GM23248 (cell line): ENCODE results near the gene OR4F15. TPM values are rescaled to one million over a fixed set of nuclear protein-coding genes. Genes with fewer than 3 reads are reported as not detected.
A peak's percentile ranks its signal among the peaks of the same experiment; 100 is the strongest.

Experiments
- DNase-seq: peaks from one replicate; pipeline ENCODE4 v3.0.0-alpha.2; 2015
- H2AFZ ChIP-seq: fragments of 200-600 bp; sonication (generic); 2 replicates; pipeline ENCODE4 v1.6.1; 2016; ENCODE audit warnings: antibody characterized with exemption
- H3F3A ChIP-seq: fragments of 200-600 bp; sonication (generic); 2 replicates; pipeline ENCODE4 v1.6.1; 2016; ENCODE audit warnings: mild to moderate bottlenecking, antibody characterized with exemption, mixed run types; ENCODE audit not compliant: insufficient read depth
- H3K27ac ChIP-seq: fragments of 200-600 bp; sonication (generic); 2 replicates; pipeline ENCODE4 v1.5.1; 2016; ENCODE audit warnings: mild to moderate bottlenecking
- H3K27me3 ChIP-seq: fragments of 200-600 bp; sonication (generic); replicated peaks from 2 replicates; pipeline ENCODE4 v1.6.1; 2016; ENCODE audit warnings: mild to moderate bottlenecking; ENCODE audit not compliant: insufficient read depth
- H3K36me3 ChIP-seq: fragments of 200-600 bp; sonication (generic); 2 replicates; pipeline ENCODE4 v1.6.1; 2016; ENCODE audit warnings: low read depth, mild to moderate bottlenecking
- H3K4me1 ChIP-seq: fragments of 200-600 bp; sonication (generic); 2 replicates; pipeline ENCODE4 v1.6.1; 2016; ENCODE audit warnings: mild to moderate bottlenecking; ENCODE audit not compliant: insufficient read depth
- H3K4me2 ChIP-seq: fragments of 200-600 bp; sonication (generic); one replicate; pipeline ENCODE4 v1.6.1; 2016; ENCODE audit warnings: mild to moderate bottlenecking; ENCODE audit not compliant: unreplicated experiment
- H3K4me3 ChIP-seq: fragments of 200-600 bp; sonication (generic); 2 replicates; pipeline ENCODE4 v1.5.1; 2016; ENCODE audit warnings: mild to moderate bottlenecking
- H3K79me2 ChIP-seq: fragments of 200-600 bp; sonication (generic); 2 replicates; pipeline ENCODE4 v1.6.1; 2016; ENCODE audit warnings: mild to moderate bottlenecking; ENCODE audit not compliant: insufficient read depth
- H3K9ac ChIP-seq: fragments of 200-600 bp; sonication (generic); 2 replicates; pipeline ENCODE4 v1.6.1; 2016; ENCODE audit warnings: mild to moderate bottlenecking
- H3K9me2 ChIP-seq: fragments of 200-600 bp; sonication (generic); 2 replicates; pipeline ENCODE4 v1.6.1; 2016; ENCODE audit warnings: mixed run types, mild to moderate bottlenecking, moderate library complexity; ENCODE audit not compliant: insufficient read depth
- H3K9me3 ChIP-seq: fragments of 200-600 bp; sonication (generic); one replicate; pipeline ENCODE4 v1.6.1; 2017; ENCODE audit warnings: low read depth
- H4K20me1 ChIP-seq: fragments of 200-600 bp; sonication (generic); 2 replicates; pipeline ENCODE4 v1.6.0; 2016; ENCODE audit not compliant: insufficient read depth
- EZH2 ChIP-seq: fragments of 200-600 bp; sonication (generic); IDR thresholded peaks from 2 replicates; pipeline ENCODE4 v1.6.1; 2018; ENCODE audit warnings: antibody characterized with exemption, mild to moderate bottlenecking; ENCODE audit not compliant: insufficient read depth, poor library complexity, severe bottlenecking
- EZH2phosphoT487 ChIP-seq: fragments of 200-600 bp; sonication (generic); IDR thresholded peaks from 2 replicates; pipeline ENCODE4 v1.6.1; 2018; ENCODE audit warnings: antibody characterized with exemption, moderate library complexity, mild to moderate bottlenecking, low read depth; ENCODE audit not compliant: insufficient read depth
- WGBS, 2 experiments: methylation state at CpG; one replicate each; pipeline ENCODE4 v1.1.6; 2015 to 2017; ENCODE audit warnings: low lambda C conversion rate in 2 of 2, low coverage in 1 of 2; ENCODE audit errors: missing lambda C conversion rate in 2 of 2; 5-methylcytosine and 5-hydroxymethylcytosine counted together
- in situ Hi-C: fragments of 300-500 bp; cut with MboI; formaldehyde crosslinking; loops from 2 replicates; pipeline ENCODE4 v1.15.0; 2020
- polyA plus RNA-seq: library from polyadenylated mRNA; unstranded; fragments of >200 nt; fragmentation: Nextera tagmentation; extraction: Ambion mirVana; gene quantifications from 2 replicates; pipeline ENCODE4 v1.2.1, GENCODE V29; 2016
- total RNA-seq: library from RNA; depleted of rRNA; stranded (reverse); fragments of >200 nt; shearing (Covaris generic); gene quantifications from 2 replicates; pipeline ENCODE4 v1.2.3, GENCODE V29; 2014

The OR4F15 gene
- total and polyA plus RNA-seq, 2 experiments from 2014 or later: not detected

DNA sequence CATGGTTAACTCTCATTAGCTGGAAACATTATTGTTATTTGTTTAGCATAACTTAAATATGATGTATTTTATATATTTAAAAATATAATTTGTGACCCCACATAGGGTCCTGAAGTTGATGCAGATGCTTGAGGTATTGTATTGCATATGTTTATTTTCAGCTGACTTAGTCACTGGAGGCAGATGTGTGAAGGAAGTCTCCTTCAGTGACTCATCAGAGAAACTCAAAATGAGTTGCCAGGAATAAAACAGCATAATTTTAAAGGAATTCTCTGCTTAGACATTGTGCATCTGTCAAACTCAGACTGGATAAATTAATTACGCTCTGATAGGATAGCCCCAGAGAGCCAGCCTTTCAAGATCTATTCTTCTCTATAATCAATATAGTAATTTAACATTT is 16.5 kb upstream of the OR4F15 start:
- peak overlapping the region; percentile 19 for H3K4me2 ChIP-seq
- no peaks in the 10 kb centered on the region for H3F3A ChIP-seq
- no peak overlapping the region for H3K27ac ChIP-seq
- H4K20me1 ChIP-seq: no peaks in the 10 kb centered on the region
- H2AFZ ChIP-seq: no peak overlapping the region
- WGBS, 2 experiments: 5 to 17% methylated on average over 1 of the region's 1 CpG
- H3K36me3 ChIP-seq: no peaks in the 10 kb centered on the region
- H3K9me3 ChIP-seq: no peaks in the 10 kb centered on the region
- TF ChIP-seq EZH2phosphoT487: no peak
- TF ChIP-seq EZH2: no peak
- H3K27me3 ChIP-seq: no peaks in the 10 kb centered on the region
- H3K4me3 ChIP-seq: no peak overlapping the region
- H3K79me2 ChIP-seq: no peaks in the 10 kb centered on the region
- peaks cover 9% of the 10 kb centered on the region for H3K4me1 ChIP-seq
- DNase-seq: peak; percentile 83
- in situ Hi-C loops: no loop called here
- no peak overlapping the region for H3K9ac ChIP-seq
- no peaks in the 10 kb centered on the region for H3K9me2 ChIP-seq

DNA sequence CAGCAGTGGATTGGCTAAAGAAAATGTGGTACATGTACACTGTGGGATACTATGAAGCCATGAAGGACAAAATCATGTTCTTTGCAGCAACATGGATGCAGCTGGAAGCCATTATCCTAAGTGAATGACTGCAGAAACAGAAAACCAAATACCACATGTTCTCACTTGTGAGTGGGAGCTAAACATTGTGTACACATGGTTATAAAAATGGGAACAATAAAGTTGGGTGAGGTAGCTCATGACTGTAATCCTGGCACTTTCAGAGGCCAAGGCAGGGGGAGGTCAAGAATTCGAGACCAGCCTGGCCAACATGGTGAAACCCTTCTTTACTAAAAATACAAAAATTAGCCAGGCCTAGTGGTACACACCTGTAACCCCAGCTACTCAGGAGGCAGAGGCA is 12.3 kb upstream of the OR4F15 start:
- no peak overlapping the region for H2AFZ ChIP-seq
- TF ChIP-seq EZH2phosphoT487: no peak
- TF ChIP-seq EZH2: no peak

GRCh38 chr15:101801048-101801447 is 11.0 kb upstream of the OR4F15 start:
- H4K20me1 ChIP-seq: no peaks in the 10 kb centered on the region
- no peaks in the 10 kb centered on the region for H3K27me3 ChIP-seq
- no peak overlapping the region for H3K4me3 ChIP-seq
- no peak overlapping the region for H3K27ac ChIP-seq
- no peak for DNase-seq
- H3K79me2 ChIP-seq: no peaks in the 10 kb centered on the region
- no peak overlapping the region for H3K4me2 ChIP-seq
- no peak overlapping the region for H3K9ac ChIP-seq
- in situ Hi-C loops: no loop called here
- TF ChIP-seq EZH2: no peak
- TF ChIP-seq EZH2phosphoT487: no peak
- no peak overlapping the region for H2AFZ ChIP-seq
- no peaks in the 10 kb centered on the region for H3F3A ChIP-seq
- H3K4me1 ChIP-seq: no peaks in the 10 kb centered on the region
- H3K36me3 ChIP-seq: no peaks in the 10 kb centered on the region
- no peaks in the 10 kb centered on the region for H3K9me3 ChIP-seq
- 35 to 46% methylated on average over 1 of the region's 1 CpG for WGBS, 2 experiments
- H3K9me2 ChIP-seq: no peaks in the 10 kb centered on the region

More for the DNA sequence above, 12.3 kb upstream of the OR4F15 start:
- in situ Hi-C loops: no loop called here
- DNase-seq: no peak
- no peaks in the 10 kb centered on the region for H3K79me2 ChIP-seq
- no peaks in the 10 kb centered on the region for H3F3A ChIP-seq
- H3K4me3 ChIP-seq: no peak overlapping the region
- H3K9me2 ChIP-seq: no peaks in the 10 kb centered on the region
- no peaks in the 10 kb centered on the region for H3K9me3 ChIP-seq
- no peak overlapping the region for H3K4me2 ChIP-seq
- H4K20me1 ChIP-seq: no peaks in the 10 kb centered on the region
- no peak overlapping the region for H3K9ac ChIP-seq
- H3K27me3 ChIP-seq: no peaks in the 10 kb centered on the region
- WGBS, 2 experiments: 23 to 41% methylated on average over 1 of the region's 1 CpG
- no peaks in the 10 kb centered on the region for H3K36me3 ChIP-seq
- H3K27ac ChIP-seq: no peak overlapping the region
- peaks cover 9% of the 10 kb centered on the region for H3K4me1 ChIP-seq

- H3K4me3 ChIP-seq: no peak within 1 kb of the TSS
- H3K9me3 ChIP-seq: no peaks in the 10 kb centered on the region
- in situ Hi-C loops: no loop called here
- peaks cover 6% of the 10 kb centered on the region; the same call in 1 of the 2 replicates for H3F3A ChIP-seq
- H4K20me1 ChIP-seq: no peaks in the 10 kb centered on the region
- peaks cover 10% of the 10 kb centered on the region for H3K4me1 ChIP-seq
- H3K27ac ChIP-seq: no peak within 1 kb of the TSS
- no peaks in the 10 kb centered on the region for H3K27me3 ChIP-seq
- no peak within 1 kb of the TSS for H3K9ac ChIP-seq
- WGBS, 2 experiments: 81 to 87% methylated on average over 2 of the region's 2 CpGs
- no peaks in the 10 kb centered on the region for H3K9me2 ChIP-seq
- no peak within 1 kb of the TSS for H2AFZ ChIP-seq
- no peak for TF ChIP-seq EZH2
- no peak for TF ChIP-seq EZH2phosphoT487
- no peak for DNase-seq
- no peaks in the 10 kb centered on the region for H3K36me3 ChIP-seq
- H3K79me2 ChIP-seq: no peaks in the 10 kb centered on the region
- H3K4me2 ChIP-seq: no peak within 1 kb of the TSS
Measured at GRCh38 chr15:101803209-101803608, 8.8 kb upstream of the OR4F15 start, which contains the start of gene OR4F6. OR4F6 (plus strand) TSS chr15:101803509; CDS start chr15:101805720, 2,211 bp downstream.

GRCh38 chr15:101803676-101804075 is 8.3 kb upstream of the OR4F15 start:
- WGBS, 2 experiments: 43 to 58% methylated on average over 5 of the region's 5 CpGs
- Histone ChIP-seq H2AFZ (no peak overlapping the region), H3K36me3 (no peaks in the 10 kb centered on the region), H3K9me2 (no peaks in the 10 kb centered on the region), H3K4me3 (no peak overlapping the region), H3K9me3 (no peaks in the 10 kb centered on the region), H3K4me2 (no peak overlapping the region), H3K4me1 (peaks cover 15% of the 10 kb centered on the region), H3K27ac (no peak overlapping the region), H3K9ac (no peak overlapping the region), H3K27me3 (no peaks in the 10 kb centered on the region), H4K20me1 (no peaks in the 10 kb centered on the region), H3K79me2 (no peaks in the 10 kb centered on the region), H3F3A (peaks cover 11% of the 10 kb centered on the region)
- peak; percentile 21 for DNase-seq
- in situ Hi-C loops: no loop called here
- TF ChIP-seq EZH2phosphoT487: no peak
- no peak for TF ChIP-seq EZH2
